Stomach (tissue), 9 donors: ENCODE measurements around the gene DYNC1LI2. TPM values are rescaled to one million over a fixed set of nuclear protein-coding genes. Genes with fewer than 3 reads are reported as not detected.

ENCODE experiments used
- DNase-seq, 2 donors: peaks; one replicate each; pipeline versions ENCODE4 v3.0.0 to v3.0.0-alpha.2; 2013 to 2019
- H3K27ac ChIP-seq, 5 donors: fragments of 200-600 bp in 4 of 5; sonication (generic) in 4 of 5; one replicate each; pipeline ENCODE4 v1.5.1; 2013 to 2019; ENCODE audit warnings: mild to moderate bottlenecking in 1 of 5, moderate library complexity in 1 of 5
- H3K27me3 ChIP-seq, 3 donors: fragments of 200-600 bp; sonication (generic); one replicate each; pipeline ENCODE4 v1.5.1; 2017 to 2019; ENCODE audit warnings: mixed run types in 1 of 3
- H3K36me3 ChIP-seq, 4 donors: fragments of 200-600 bp; sonication (generic); 1 replicate in 3 of 4; 2 replicates in 1 of 4; pipeline ENCODE4 v1.5.1; 2016 to 2019
- H3K4me1 ChIP-seq, 4 donors: fragments of 200-600 bp; sonication (generic); one replicate each; pipeline ENCODE4 v1.5.1; 2016 to 2019
- H3K4me3 ChIP-seq, 4 donors: fragments of 200-600 bp; sonication (generic) in 3 of 4; one replicate each; pipeline ENCODE4 v1.5.1; 2016 to 2019; ENCODE audit warnings: mild to moderate bottlenecking in 1 of 4
- H3K9me3 ChIP-seq, 4 donors: fragments of 200-600 bp; sonication (generic); one replicate each; pipeline ENCODE4 v1.5.1; 2016 to 2019
- EP300 ChIP-seq: sonication (generic); formaldehyde crosslinking; IDR thresholded peaks from one replicate; pipeline ENCODE4 v1.6.1; 2017; ENCODE audit warnings: antibody characterized with exemption
- POLR2A ChIP-seq, 4 donors: fragments of 450-650 bp; IDR thresholded peaks; one replicate each; pipeline ENCODE4 v1.6.1; 2016; ENCODE audit warnings: antibody characterized with exemption in 4 of 4, control low read depth in 2 of 4, mild to moderate bottlenecking in 1 of 4, moderate library complexity in 1 of 4
- POLR2AphosphoS5 ChIP-seq, 3 donors: sonication (generic); formaldehyde crosslinking; IDR thresholded peaks; one replicate each; pipeline ENCODE4 v1.6.1; 2016; ENCODE audit warnings: antibody characterized with exemption in 3 of 3
- WGBS, 5 donors: extraction: QIAGEN DNeasy Blood & Tissue Kit in 3 of 5; methylation state at CpG; one replicate each; pipeline versions ENCODE4 v1.1.5 to v1.1.7; 2013 to 2018; 5-methylcytosine and 5-hydroxymethylcytosine counted together
- intact Hi-C: fragments of 100-400 bp; cut with DNase I; formaldehyde crosslinking; loops from one replicate; pipeline ENCODE4 v1.15.1; 2023; ENCODE audit warnings: low total_unique reads
- polyA plus RNA-seq, 3 donors: library from polyadenylated mRNA; stranded (reverse); fragments of 200-250 nt; gene quantifications; one replicate each; pipeline ENCODE4 v1.2.3, GENCODE V29; 2013
- total RNA-seq, 5 donors: library from RNA; depleted of rRNA; stranded (reverse); fragments of >200 nt; gene quantifications; one replicate each; pipeline versions ENCODE4 v1.1.0 to v1.2.3, GENCODE V29; 2014 to 2016
- TF ChIP-seq, protein P1 (sequence below), 7 experiments: fragments of 450-650 bp in 4 of 7; fragments of 200-600 bp in 3 of 7; sonication (generic) in 3 of 7; IDR thresholded peaks; one replicate each; pipeline ENCODE4 v1.5.1; 2016 to 2019; ENCODE audit warnings: antibody characterized with exemption in 7 of 7, control low read depth in 2 of 7, mild to moderate bottlenecking in 1 of 7
- donor health status: healthy with polysubstance abuse.
- donor health status: Bipolar disorder and iron deficiency.
- donor health status: healthy.

The DYNC1LI2 gene
- total and polyA plus RNA-seq, 8 donors = 34.5 to 264 (median 123) TPM

- 90 to 96% (median 93%) methylated on average over 6 of the region's 6 CpGs for WGBS, 5 donors
- TF ChIP-seq, protein P1, sequence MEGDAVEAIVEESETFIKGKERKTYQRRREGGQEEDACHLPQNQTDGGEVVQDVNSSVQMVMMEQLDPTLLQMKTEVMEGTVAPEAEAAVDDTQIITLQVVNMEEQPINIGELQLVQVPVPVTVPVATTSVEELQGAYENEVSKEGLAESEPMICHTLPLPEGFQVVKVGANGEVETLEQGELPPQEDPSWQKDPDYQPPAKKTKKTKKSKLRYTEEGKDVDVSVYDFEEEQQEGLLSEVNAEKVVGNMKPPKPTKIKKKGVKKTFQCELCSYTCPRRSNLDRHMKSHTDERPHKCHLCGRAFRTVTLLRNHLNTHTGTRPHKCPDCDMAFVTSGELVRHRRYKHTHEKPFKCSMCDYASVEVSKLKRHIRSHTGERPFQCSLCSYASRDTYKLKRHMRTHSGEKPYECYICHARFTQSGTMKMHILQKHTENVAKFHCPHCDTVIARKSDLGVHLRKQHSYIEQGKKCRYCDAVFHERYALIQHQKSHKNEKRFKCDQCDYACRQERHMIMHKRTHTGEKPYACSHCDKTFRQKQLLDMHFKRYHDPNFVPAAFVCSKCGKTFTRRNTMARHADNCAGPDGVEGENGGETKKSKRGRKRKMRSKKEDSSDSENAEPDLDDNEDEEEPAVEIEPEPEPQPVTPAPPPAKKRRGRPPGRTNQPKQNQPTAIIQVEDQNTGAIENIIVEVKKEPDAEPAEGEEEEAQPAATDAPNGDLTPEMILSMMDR (IDR thresholded peaks at IDR 0.05) = no peak
- TF ChIP-seq POLR2A (IDR thresholded peaks at IDR 0.05) (no peak), POLR2AphosphoS5 (IDR thresholded peaks at IDR 0.05) (no peak), EP300 (no peak)
- no peak for DNase-seq
Observed at GRCh38 chr16:66677836-66678235, 73.6 kb downstream of the DYNC1LI2 start.

DNA sequence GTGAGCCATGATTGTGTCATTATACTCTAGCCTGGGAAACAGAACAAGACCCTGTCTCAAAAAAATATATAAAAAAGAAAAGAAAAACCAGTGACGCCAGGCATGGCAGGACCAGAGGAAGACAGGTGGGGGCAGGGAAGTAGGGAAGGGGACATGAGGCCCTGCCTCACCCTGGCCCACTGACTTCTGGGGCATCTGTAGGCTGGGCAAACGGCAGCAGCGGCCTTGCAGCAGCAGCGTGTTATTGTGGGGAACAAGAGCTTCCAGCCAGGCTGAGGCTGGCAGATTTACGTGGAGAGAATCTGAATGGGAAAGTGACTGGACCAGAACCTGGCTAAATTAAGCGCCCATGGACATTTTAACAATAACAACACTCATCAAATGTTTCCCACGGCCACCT lies 74.2 kb downstream of the DYNC1LI2 start:
- 77 to 85% (median 82%) methylated on average over 7 of the region's 7 CpGs for WGBS, 5 donors
- Histone ChIP-seq H3K4me3 (no peak overlapping the region), H3K36me3 (peaks cover 0 to 19% (median 6%) of the 10 kb centered on the region in 4 donors), H3K4me1 (peaks cover 0 to 25% (median 22%) of the 10 kb centered on the region in 4 donors), H3K27me3 (no peaks in the 10 kb centered on the region), H3K27ac (no peak overlapping the region), H3K9me3 (no peaks in the 10 kb centered on the region)
- TF ChIP-seq POLR2AphosphoS5 (IDR thresholded peaks at IDR 0.05) = no peak
- TF ChIP-seq, protein P1 (IDR thresholded peaks at IDR 0.05) = no peak
- no peak for TF ChIP-seq POLR2A (IDR thresholded peaks at IDR 0.05)
- TF ChIP-seq EP300 = no peak
- intact Hi-C loops = no loop called here
- no peak for DNase-seq

More at GRCh38 chr16:66677836-66678235, 73.6 kb downstream of the DYNC1LI2 start:
- intact Hi-C loops = no loop called here
- H3K27ac ChIP-seq = no peak overlapping the region
- no peak overlapping the region for H3K4me3 ChIP-seq
- H3K4me1 ChIP-seq = peaks cover 0 to 25% (median 22%) of the 10 kb centered on the region in 4 donors
- no peaks in the 10 kb centered on the region for H3K27me3 ChIP-seq
- H3K36me3 ChIP-seq = peaks cover 0 to 19% (median 6%) of the 10 kb centered on the region in 4 donors
- H3K9me3 ChIP-seq = no peaks in the 10 kb centered on the region

- DNase-seq = no peak
- intact Hi-C loops = no loop called here
- Histone ChIP-seq H3K27me3 (no peaks in the 10 kb centered on the region), H3K4me3 (no peak overlapping the region), H3K4me1 (peaks cover 0 to 25% (median 20%) of the 10 kb centered on the region in 4 donors), H3K27ac (peak overlapping the region in 1 of 5 donors; percentile 11), H3K36me3 (peaks cover 0 to 19% (median 6%) of the 10 kb centered on the region in 4 donors), H3K9me3 (no peaks in the 10 kb centered on the region)
- WGBS, 5 donors = 61 to 67% (median 65%) methylated on average over 3 of the region's 3 CpGs
- TF ChIP-seq EP300 (no peak), POLR2AphosphoS5 (IDR thresholded peaks at IDR 0.05) (no peak), POLR2A (IDR thresholded peaks at IDR 0.05) (no peak)
- TF ChIP-seq, protein P1 (IDR thresholded peaks at IDR 0.05) = no peak
Observed at GRCh38 chr16:66676599-66676998, 74.8 kb downstream of the DYNC1LI2 start.

DNA sequence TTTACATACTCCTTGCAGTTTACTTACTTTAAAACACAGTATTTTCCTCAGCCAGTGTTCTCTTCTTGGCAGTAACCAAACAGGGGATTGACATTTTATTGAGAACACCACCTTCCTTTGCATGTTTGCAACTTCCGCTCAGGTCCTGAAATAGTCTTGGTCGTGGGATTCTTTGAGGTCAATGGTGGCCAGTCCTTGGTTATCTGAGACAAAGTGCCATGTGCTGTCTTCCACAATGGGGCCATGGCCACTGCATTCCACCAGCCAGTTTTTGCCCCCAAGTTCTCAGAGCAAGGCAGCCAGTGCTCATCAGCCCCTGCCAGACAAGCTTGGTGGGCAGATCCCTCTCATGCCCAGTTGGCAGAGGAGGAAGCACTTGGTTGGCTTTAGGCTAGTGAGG lies 77.7 kb downstream of the DYNC1LI2 start:
- no peak for DNase-seq
- TF ChIP-seq POLR2AphosphoS5 (IDR thresholded peaks at IDR 0.05) (no peak), EP300 (no peak), POLR2A (IDR thresholded peaks at IDR 0.05) (no peak)
- TF ChIP-seq, protein P1 (IDR thresholded peaks at IDR 0.05) = no peak
- H3K4me3 ChIP-seq = no peak overlapping the region
- H3K4me1 ChIP-seq = peaks cover 0 to 22% (median 18%) of the 10 kb centered on the region in 4 donors
- no peaks in the 10 kb centered on the region for H3K27me3 ChIP-seq
- intact Hi-C loops = no loop called here
- no peak overlapping the region for H3K27ac ChIP-seq
- peaks cover 0 to 17% (median 5%) of the 10 kb centered on the region in 4 donors for H3K36me3 ChIP-seq
- no peaks in the 10 kb centered on the region for H3K9me3 ChIP-seq
- WGBS, 5 donors = 81 to 91% (median 90%) methylated on average over 2 of the region's 2 CpGs

Other genes with a start within 250 kb of the DYNC1LI2 start
- 10 to 100 TPM; 10.7 to 25.0 (median 22.0) TPM for gene TK2, start 201.5 kb downstream of the DYNC1LI2 start, total RNA-seq
- gene TK2, start 201.5 kb downstream of the DYNC1LI2 start, polyA plus RNA-seq = 10 to 100 TPM in 2 of 3 donors, 1 to 10 TPM in 1; 9.8 to 15.4 (median 14.4) TPM
- gene CKLF, start 199.0 kb downstream of the DYNC1LI2 start, total RNA-seq = 10 to 100 TPM in 3 of 5 donors, 1 to 10 TPM in 1, not detected in 1; 4.1 to 35.7 (median 18.4) TPM
- gene CKLF, start 199.0 kb downstream of the DYNC1LI2 start, polyA plus RNA-seq = 10 to 100 TPM; 21.8 to 35.1 (median 30.5) TPM
- not detected for gene CMTM1, start 185.2 kb downstream of the DYNC1LI2 start, total RNA-seq
- gene CMTM1, start 185.2 kb downstream of the DYNC1LI2 start, polyA plus RNA-seq = under 1 TPM in 1 of 3 donors, not detected in 2; 0.28 TPM
- gene CMTM2, start 172.1 kb downstream of the DYNC1LI2 start, total RNA-seq = not detected
- under 1 TPM in 2 of 3 donors, not detected in 1; 0.48 to 0.50 TPM for gene CMTM2, start 172.1 kb downstream of the DYNC1LI2 start, polyA plus RNA-seq
- gene CMTM3, start 146.9 kb downstream of the DYNC1LI2 start, total RNA-seq = 10 to 100 TPM in 1 of 5 donors, 1 to 10 TPM in 1, under 1 TPM in 1, not detected in 2; 0.87 to 10.3 (median 6.5) TPM
- gene CMTM3, start 146.9 kb downstream of the DYNC1LI2 start, polyA plus RNA-seq = 10 to 100 TPM in 2 of 3 donors, 1 to 10 TPM in 1; 6.7 to 12.2 (median 11.9) TPM
- 100 to 1,000 TPM in 3 of 5 donors, 10 to 100 TPM in 2; 10.5 to 244 (median 127) TPM for gene CMTM4, start 54.9 kb downstream of the DYNC1LI2 start, total RNA-seq
- gene CMTM4, start 54.9 kb downstream of the DYNC1LI2 start, polyA plus RNA-seq = 10 to 100 TPM; 15.1 to 38.2 (median 24.1) TPM
- not detected for gene TERB1, start 50.0 kb upstream of the DYNC1LI2 start, total RNA-seq
- not detected for gene TERB1, start 50.0 kb upstream of the DYNC1LI2 start, polyA plus RNA-seq
- 10 to 100 TPM in 4 of 5 donors, 1 to 10 TPM in 1; 4.5 to 72.1 (median 16.9) TPM for gene NAE1, start 79.4 kb upstream of the DYNC1LI2 start, total RNA-seq
- 10 to 100 TPM; 25.6 to 40.8 (median 32.0) TPM for gene NAE1, start 79.4 kb upstream of the DYNC1LI2 start, polyA plus RNA-seq
- gene CA7, start 92.8 kb upstream of the DYNC1LI2 start, total RNA-seq = 10 to 100 TPM in 1 of 5 donors, under 1 TPM in 1, not detected in 3; 0.55 to 27.8 TPM
- gene CA7, start 92.8 kb upstream of the DYNC1LI2 start, polyA plus RNA-seq = under 1 TPM in 1 of 3 donors, not detected in 2; 0.10 TPM
- 10 to 100 TPM in 1 of 5 donors, 1 to 10 TPM in 4; 4.9 to 96.9 (median 7.5) TPM for gene PDP2, start 128.9 kb upstream of the DYNC1LI2 start, total RNA-seq
- gene PDP2, start 128.9 kb upstream of the DYNC1LI2 start, polyA plus RNA-seq = 1 to 10 TPM; 1.6 to 2.1 (median 1.9) TPM
- 1 to 10 TPM in 1 of 5 donors, under 1 TPM in 1, not detected in 3; 0.14 to 1.1 TPM for gene CDH16, start 167.3 kb upstream of the DYNC1LI2 start, total RNA-seq
- gene CDH16, start 167.3 kb upstream of the DYNC1LI2 start, polyA plus RNA-seq = 1 to 10 TPM in 1 of 3 donors, not detected in 2; 2.3 TPM
- gene RRAD, start 173.9 kb upstream of the DYNC1LI2 start, total RNA-seq = 10 to 100 TPM in 2 of 5 donors, 1 to 10 TPM in 3; 1.0 to 39.7 (median 3.6) TPM
- gene RRAD, start 173.9 kb upstream of the DYNC1LI2 start, polyA plus RNA-seq = 10 to 100 TPM in 1 of 3 donors, 1 to 10 TPM in 2; 2.9 to 37.8 (median 3.4) TPM
- 10 to 100 TPM in 4 of 5 donors, 1 to 10 TPM in 1; 4.3 to 95.1 (median 43.2) TPM for gene CIAO2B, start 182.8 kb upstream of the DYNC1LI2 start, total RNA-seq
- gene CIAO2B, start 182.8 kb upstream of the DYNC1LI2 start, polyA plus RNA-seq = 100 to 1,000 TPM; 166 to 176 (median 171) TPM
- 100 to 1,000 TPM in 1 of 5 donors, 10 to 100 TPM in 4; 16.9 to 893 (median 47.4) TPM for gene CES2, start 183.9 kb upstream of the DYNC1LI2 start, total RNA-seq
- gene CES2, start 183.9 kb upstream of the DYNC1LI2 start, polyA plus RNA-seq = 10 to 100 TPM; 24.9 to 32.7 (median 26.1) TPM
- 100 to 1,000 TPM in 1 of 5 donors, 10 to 100 TPM in 1, 1 to 10 TPM in 1, under 1 TPM in 1, not detected in 1; 0.37 to 145 (median 8.3) TPM for gene CES3, start 209.7 kb upstream of the DYNC1LI2 start, total RNA-seq
- gene CES3, start 209.7 kb upstream of the DYNC1LI2 start, polyA plus RNA-seq = 1 to 10 TPM in 1 of 3 donors, under 1 TPM in 1, not detected in 1; 0.56 to 2.8 TPM
- 10 to 100 TPM in 2 of 5 donors, 1 to 10 TPM in 3; 3.3 to 22.3 (median 7.0) TPM for gene CES4A, start 237.0 kb upstream of the DYNC1LI2 start, total RNA-seq
- gene CES4A, start 237.0 kb upstream of the DYNC1LI2 start, polyA plus RNA-seq = 10 to 100 TPM in 1 of 3 donors, 1 to 10 TPM in 2; 3.2 to 16.5 (median 3.7) TPM